HepG2 (cell line): Measurements from ENCODE around the gene UBAP2L. TPM values are rescaled to one million over a fixed set of nuclear protein-coding genes. Genes with fewer than 3 reads are reported as not detected.

Source experiments
- ADNP ChIP-seq: sonication (generic); formaldehyde crosslinking; IDR thresholded peaks from 2 replicates; pipeline ENCODE4 v1.4.0; 2020; ENCODE audit warnings: missing genetic modification reagents
- BCL3 ChIP-seq: sonication (generic); formaldehyde crosslinking; IDR thresholded peaks from 2 replicates; pipeline ENCODE4 v1.5.1; 2020; ENCODE audit warnings: mild to moderate bottlenecking, missing genetic modification reagents, moderate library complexity
- ETV6 ChIP-seq: sonication (generic); formaldehyde crosslinking; conservative IDR thresholded peaks from 2 replicates; pipeline ENCODE4 v1.4.0; 2020; ENCODE audit warnings: missing genetic modification reagents
- GLMP ChIP-seq: sonication (generic); formaldehyde crosslinking; IDR thresholded peaks from 2 replicates; pipeline ENCODE4 v1.9.0; 2021; ENCODE audit warnings: missing genetic modification reagents, mild to moderate bottlenecking, borderline replicate concordance
- GRHL1 ChIP-seq: sonication (generic); formaldehyde crosslinking; conservative IDR thresholded peaks from 2 replicates; pipeline ENCODE4 v1.8.0; 2022; ENCODE audit warnings: missing genetic modification reagents
- HNRNPLL ChIP-seq: fragments of 200-400 bp; formaldehyde crosslinking; IDR thresholded peaks from 2 replicates; pipeline ENCODE4 v1.6.1; 2017; ENCODE audit warnings: mild to moderate bottlenecking, low read depth, low read length; ENCODE audit not compliant: poor library complexity, severe bottlenecking
- KDM2A ChIP-seq: sonication (generic); formaldehyde crosslinking; IDR thresholded peaks from 2 replicates; pipeline ENCODE4 v1.4.0; 2020; ENCODE audit warnings: low read depth, missing genetic modification reagents, borderline replicate concordance
- KMT2A ChIP-seq: sonication (generic); formaldehyde crosslinking; IDR thresholded peaks from 2 replicates; pipeline ENCODE4 v1.4.0; 2020; ENCODE audit warnings: missing genetic modification reagents
- RBAK ChIP-seq: sonication (generic); formaldehyde crosslinking; IDR thresholded peaks from 2 replicates; pipeline ENCODE4 v1.5.1; 2020; ENCODE audit warnings: mild to moderate bottlenecking, missing genetic modification reagents
- ZGPAT ChIP-seq: IDR thresholded peaks from 2 replicates; pipeline ENCODE4 v1.6.1; 2016; ENCODE audit warnings: mild to moderate bottlenecking
- ZNF317 ChIP-seq: sonication (generic); formaldehyde crosslinking; IDR thresholded peaks from 2 replicates; pipeline ENCODE4 v1.5.0; 2020; ENCODE audit warnings: mild to moderate bottlenecking, missing genetic modification reagents
- ZNF34 ChIP-seq: sonication (generic); formaldehyde crosslinking; IDR thresholded peaks from 2 replicates; pipeline ENCODE4 v1.4.0; 2020; ENCODE audit warnings: mild to moderate bottlenecking, missing genetic modification reagents, borderline replicate concordance
- ZNF557 ChIP-seq: sonication (generic); formaldehyde crosslinking; IDR thresholded peaks from 2 replicates; pipeline ENCODE4 v1.4.0; 2020; ENCODE audit warnings: missing genetic modification reagents
- ZNF562 ChIP-seq: sonication (generic); formaldehyde crosslinking; IDR thresholded peaks from 2 replicates; pipeline ENCODE4 v1.8.0; 2022; ENCODE audit warnings: missing genetic modification reagents, borderline replicate concordance
- ZNF672 ChIP-seq: sonication (generic); formaldehyde crosslinking; IDR thresholded peaks from 2 replicates; pipeline ENCODE4 v1.8.1; 2022; ENCODE audit warnings: missing genetic modification reagents
- ZNF674 ChIP-seq: sonication (generic); formaldehyde crosslinking; IDR thresholded peaks from 2 replicates; pipeline ENCODE4 v1.5.0; 2020; ENCODE audit warnings: low read depth, mild to moderate bottlenecking, missing genetic modification reagents
- ZNF737 ChIP-seq: sonication (generic); formaldehyde crosslinking; IDR thresholded peaks from 2 replicates; pipeline ENCODE4 v1.5.0; 2020; ENCODE audit warnings: missing genetic modification reagents, mild to moderate bottlenecking, borderline replicate concordance
- ZNF781 ChIP-seq: sonication (generic); formaldehyde crosslinking; IDR thresholded peaks from 2 replicates; pipeline ENCODE4 v1.5.1; 2020; ENCODE audit warnings: borderline replicate concordance, mild to moderate bottlenecking, missing genetic modification reagents; ENCODE audit errors: not compliant biosample characterization
- ZSCAN5A ChIP-seq: sonication (generic); formaldehyde crosslinking; IDR thresholded peaks from 2 replicates; pipeline ENCODE4 v1.8.0; 2022; ENCODE audit warnings: mild to moderate bottlenecking, missing genetic modification reagents, borderline replicate concordance
- polyA plus RNA-seq, 8 experiments: library from polyadenylated mRNA; depleted of rRNA in 3 of 8; stranded (reverse) in 7 of 8; unstranded in 1 of 8; fragments of >200 nt; fragmentation: Illumina TruSeq in 4 of 8; extraction: Trizol in 4 of 8; gene quantifications; 2 replicates each; pipeline versions ENCODE4 v1.2.1 to v1.2.3, GENCODE V29; 2011 to 2016; ENCODE audit warnings: low read depth in 4 of 8, missing spikeins in 1 of 8, mixed read lengths in 1 of 8; ENCODE audit not compliant: insufficient read depth in 1 of 8
- total RNA-seq, 5 experiments: library from RNA; depleted of rRNA; stranded (reverse); fragments of >200 nt; fragmentation: Illumina TruSeq; extraction: Trizol; gene quantifications; 2 replicates each; pipeline ENCODE4 v1.2.3, GENCODE V29; 2016; ENCODE audit warnings: low read depth in 1 of 5
- TF ChIP-seq, protein P1 (sequence below): sonication (generic); formaldehyde crosslinking; conservative IDR thresholded peaks from 2 replicates; pipeline ENCODE4 v1.4.0; 2020; ENCODE audit warnings: missing genetic modification reagents

UBAP2L gene
- total and polyA plus RNA-seq, 2 of the 13 experiments (the other 11 are each of a cell fraction or from before 2014, with no cell fraction given): 74.2 to 159 TPM

GRCh38 chr1:154183046-154183915, 37.5 kb upstream of the UBAP2L start (continued):
- peak; percentile 55 for TF ChIP-seq ZNF781
- TF ChIP-seq ZNF562: no peak
- no peak for TF ChIP-seq GLMP (CRISPR knock-in tag)
- peak; percentile 78 for TF ChIP-seq HNRNPLL
- TF ChIP-seq ZNF737 (CRISPR knock-in tag): no peak
- TF ChIP-seq, protein P1, sequence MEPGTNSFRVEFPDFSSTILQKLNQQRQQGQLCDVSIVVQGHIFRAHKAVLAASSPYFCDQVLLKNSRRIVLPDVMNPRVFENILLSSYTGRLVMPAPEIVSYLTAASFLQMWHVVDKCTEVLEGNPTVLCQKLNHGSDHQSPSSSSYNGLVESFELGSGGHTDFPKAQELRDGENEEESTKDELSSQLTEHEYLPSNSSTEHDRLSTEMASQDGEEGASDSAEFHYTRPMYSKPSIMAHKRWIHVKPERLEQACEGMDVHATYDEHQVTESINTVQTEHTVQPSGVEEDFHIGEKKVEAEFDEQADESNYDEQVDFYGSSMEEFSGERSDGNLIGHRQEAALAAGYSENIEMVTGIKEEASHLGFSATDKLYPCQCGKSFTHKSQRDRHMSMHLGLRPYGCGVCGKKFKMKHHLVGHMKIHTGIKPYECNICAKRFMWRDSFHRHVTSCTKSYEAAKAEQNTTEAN: peak; percentile 58; the same call in 1 of the 2 replicates
- peak; percentile 89 for TF ChIP-seq BCL3 (CRISPR knock-in tag)
- 0 out of 2 replicates have a peak, but pooled peaks have one; percentile 12 for TF ChIP-seq ZSCAN5A (CRISPR knock-in tag)
- TF ChIP-seq ZNF34 (CRISPR knock-in tag): no peak
- TF ChIP-seq KDM2A: peak; percentile 20
- 0 out of 2 replicates have a peak, but pooled peaks have one; percentile 54 for TF ChIP-seq ZNF672 (CRISPR knock-in tag)
- TF ChIP-seq RBAK: no peak
- 0 out of 2 replicates have a peak, but pooled peaks have one; percentile 43 for TF ChIP-seq ETV6 (CRISPR knock-in tag)
- TF ChIP-seq ZGPAT: peak; percentile 92
- peak; percentile 61; the same call in 1 of the 2 replicates for TF ChIP-seq ZNF317 (CRISPR knock-in tag)
- TF ChIP-seq ZNF557 (CRISPR knock-in tag): no peak
- no peak for TF ChIP-seq ADNP (CRISPR knock-in tag)
- TF ChIP-seq ZNF674 (CRISPR knock-in tag): no peak
- TF ChIP-seq KMT2A (CRISPR knock-in tag): peak; percentile 89
- no peak for TF ChIP-seq GRHL1 (CRISPR knock-in tag)
